Mesothelial cell of epicardium (in vitro differentiated cells): ENCODE data around the gene LONP1. TPM values are rescaled to one million over a fixed set of nuclear protein-coding genes. Genes with fewer than 3 reads are reported as not detected.

ENCODE experiments used
- DNase-seq, 2 experiments: peaks; one replicate each; pipeline ENCODE4 v3.0.0; 2021; ENCODE audit warnings: low spot score in 2 of 2; ENCODE audit not compliant: unreplicated experiment in 2 of 2
- H3K27ac Mint-ChIP-seq: 2 replicates; pipeline ENCODE4 v1.8.0; 2021; ENCODE audit warnings: mixed read lengths
- H3K27me3 Mint-ChIP-seq: 2 replicates; pipeline ENCODE4 v1.8.0; 2021; ENCODE audit warnings: low read depth, mixed read lengths
- H3K36me3 Mint-ChIP-seq: 2 replicates; pipeline ENCODE4 v1.8.0; 2021; ENCODE audit warnings: mixed read lengths
- H3K4me1 Mint-ChIP-seq: 2 replicates; pipeline ENCODE4 v1.8.0; 2021; ENCODE audit warnings: mixed read lengths
- H3K4me3 Mint-ChIP-seq: 2 replicates; pipeline ENCODE4 v1.8.0; 2021; ENCODE audit warnings: mild to moderate bottlenecking, moderate library complexity, mixed read lengths
- H3K9me3 Mint-ChIP-seq: 2 replicates; pipeline ENCODE4 v1.8.0; 2021; ENCODE audit warnings: mixed read lengths
- CTCF ChIP-seq: fragments of 200-600 bp; sonication (generic); IDR thresholded peaks from one replicate; pipeline ENCODE4 v1.5.0; 2021; ENCODE audit warnings: antibody characterized with exemption; ENCODE audit not compliant: unreplicated experiment
- total RNA-seq: library from RNA; stranded (reverse); gene quantifications from 3 replicates; pipeline ENCODE4 v1.2.1, GENCODE V29; 2021

The LONP1 gene
- total RNA-seq, 1 donor from 2014 or later = 69.8 TPM

- H3K4me3 Mint-ChIP-seq = no peak overlapping the region
- peaks cover 4% of the 10 kb centered on the region for H3K36me3 Mint-ChIP-seq
- TF ChIP-seq CTCF = no peak
- peaks cover 27% of the 10 kb centered on the region for H3K4me1 Mint-ChIP-seq
- DNase-seq = no peak
- H3K27ac Mint-ChIP-seq = no peak overlapping the region
- no peaks in the 10 kb centered on the region for H3K9me3 Mint-ChIP-seq
- no peaks in the 10 kb centered on the region for H3K27me3 Mint-ChIP-seq
Observed at GRCh38 chr19:5677580-5677979, 42.4 kb downstream of the LONP1 start.

- Mint-ChIP-seq H3K36me3 (peaks cover 4% of the 10 kb centered on the region), H3K4me1 (peaks cover 24% of the 10 kb centered on the region), H3K27me3 (no peaks in the 10 kb centered on the region), H3K27ac (no peak overlapping the region), H3K9me3 (no peaks in the 10 kb centered on the region), H3K4me3 (no peak overlapping the region)
- no peak for TF ChIP-seq CTCF
- no peak for DNase-seq
Observed at GRCh38 chr19:5677136-5677535, 42.8 kb downstream of the LONP1 start.

GRCh38 chr19:5676772-5677105 is 43.2 kb downstream of the LONP1 start:
- no peaks in the 10 kb centered on the region for H3K27me3 Mint-ChIP-seq
- no peak overlapping the region for H3K27ac Mint-ChIP-seq
- no peak overlapping the region for H3K4me3 Mint-ChIP-seq
- TF ChIP-seq CTCF = no peak
- DNase-seq = no peak
- H3K9me3 Mint-ChIP-seq = no peaks in the 10 kb centered on the region
- H3K4me1 Mint-ChIP-seq = peaks cover 20% of the 10 kb centered on the region
- peaks cover 5% of the 10 kb centered on the region for H3K36me3 Mint-ChIP-seq

- Mint-ChIP-seq H3K4me1 (peaks cover 15% of the 10 kb centered on the region), H3K9me3 (no peaks in the 10 kb centered on the region), H3K27me3 (no peaks in the 10 kb centered on the region), H3K4me3 (no peak overlapping the region), H3K27ac (no peak overlapping the region), H3K36me3 (peaks cover 6% of the 10 kb centered on the region)
- TF ChIP-seq CTCF = no peak
- DNase-seq = no peak
Observed at GRCh38 chr19:5676105-5676771, 43.7 kb downstream of the LONP1 start.

GRCh38 chr19:5674714-5675113 is 45.2 kb downstream of the LONP1 start:
- Mint-ChIP-seq H3K9me3 (no peaks in the 10 kb centered on the region), H3K4me3 (no peak overlapping the region), H3K36me3 (peaks cover 6% of the 10 kb centered on the region), H3K27ac (no peak overlapping the region), H3K4me1 (peaks cover 7% of the 10 kb centered on the region), H3K27me3 (no peaks in the 10 kb centered on the region)
- no peak for TF ChIP-seq CTCF
- no peak for DNase-seq

GRCh38 chr19:5673752-5674151 is 46.2 kb downstream of the LONP1 start:
- TF ChIP-seq CTCF = no peak
- H3K27me3 Mint-ChIP-seq = no peaks in the 10 kb centered on the region
- no peak for DNase-seq
- no peaks in the 10 kb centered on the region for H3K9me3 Mint-ChIP-seq
- H3K4me3 Mint-ChIP-seq = no peak overlapping the region
- no peaks in the 10 kb centered on the region for H3K4me1 Mint-ChIP-seq
- H3K36me3 Mint-ChIP-seq = peaks cover 11% of the 10 kb centered on the region
- no peak overlapping the region for H3K27ac Mint-ChIP-seq
